GM19467 (cell line): ENCODE data around the gene DNAJC7.

Experiments used
- ATAC-seq: cut with Tn5 transposase; IDR thresholded peaks from one replicate; pipeline ENCODE4 v1.9.1; 2021; ENCODE audit warnings: mild to moderate bottlenecking, moderate library complexity; ENCODE audit not compliant: unreplicated experiment

The DNAJC7 gene

GRCh38 chr17:42016941-42017865 lies at the start of gene DNAJC7:
DNAJC7 (minus strand) TSS chr17:42017439; CDS start chr17:42017416, 23 bp downstream.
- ATAC-seq = peak; percentile 77

- no peak for ATAC-seq
These were observed 48.0 kb upstream of the DNAJC7 start for GRCh38 chr17:42065201-42065600.

- no peak for ATAC-seq
These were observed 45.4 kb upstream of the DNAJC7 start for GRCh38 chr17:42062681-42063080.

GRCh38 chr17:42061646-42062487 lies 44.6 kb upstream of the DNAJC7 start:
- ATAC-seq = no peak

GRCh38 chr17:42060231-42060630 lies 43.0 kb upstream of the DNAJC7 start:
- ATAC-seq = no peak

GRCh38 chr17:42059815-42060214 lies 42.6 kb upstream of the DNAJC7 start:
- ATAC-seq = no peak

GRCh38 chr17:42058063-42058462 lies 40.8 kb upstream of the DNAJC7 start:
- no peak for ATAC-seq

GRCh38 chr17:42056635-42057034 lies 39.4 kb upstream of the DNAJC7 start:
- ATAC-seq = no peak

GRCh38 chr17:42055496-42055895 lies 38.3 kb upstream of the DNAJC7 start:
- ATAC-seq = no peak

- ATAC-seq = no peak
These were observed 37.8 kb upstream of the DNAJC7 start for GRCh38 chr17:42055027-42055426.

- ATAC-seq = no peak
These were observed 36.7 kb upstream of the DNAJC7 start for GRCh38 chr17:42053731-42054500.

- no peak for ATAC-seq
These were observed 35.2 kb upstream of the DNAJC7 start for GRCh38 chr17:42052346-42052877.

GRCh38 chr17:42051645-42052044 lies 34.4 kb upstream of the DNAJC7 start:
- ATAC-seq = no peak

GRCh38 chr17:42051013-42051400 lies 33.8 kb upstream of the DNAJC7 start:
- no peak for ATAC-seq

- no peak for ATAC-seq
These were observed 33.3 kb upstream of the DNAJC7 start, which contains the start of gene C17orf113 for GRCh38 chr17:42050393-42051012. C17orf113 (minus strand) TSS chr17:42050601; CDS start chr17:42043376, 7,225 bp downstream.

GRCh38 chr17:42049834-42050392 lies 32.7 kb upstream of the DNAJC7 start:
- no peak for ATAC-seq

GRCh38 chr17:42047343-42047742 lies 30.1 kb upstream of the DNAJC7 start:
- no peak for ATAC-seq

- no peak for ATAC-seq
These were observed 28.5 kb upstream of the DNAJC7 start for GRCh38 chr17:42045719-42046118.

- no peak for ATAC-seq
These were observed 25.5 kb upstream of the DNAJC7 start for GRCh38 chr17:42042598-42043319.
